ENCODE results near the gene FZR1. TPM values are rescaled to one million over a fixed set of nuclear protein-coding genes. Genes with fewer than 3 reads are reported as not detected.

Gene FZR1
- total and polyA plus RNA-seq, 9 of the 15 experiments (the other 6 are each of a cell fraction or from before 2014, with no cell fraction given), result 0.18 to 48.0 (median 22.2) TPM

GRCh38 chr19:3555653-3556422 is 49.7 kb downstream of the FZR1 start:
- POLR2A ChIA-PET, result interaction anchor here (0.6 to 1.9 kb wide), 9 partner anchors 7 to 314 kb away, joined by 3 to 9 read pairs (median 3); no protein-coding TSS in a partner anchor
- no TSS peak for BruUV-seq (replicated peaks)
- DNase-seq (ENCODE audit: extremely low read depth in 1 of 4, low spot score in 3 of 4) (no peak), FAIRE-seq (no peak), ATAC-seq (no peak)
- peaks cover 21 to 76% of the 10 kb centered on the region in 2 experiments; a peak in 4 of 5 replicates for H3K4me1 ChIP-seq (replicated peaks in 1 of 2; ENCODE audit: control insufficient read depth in 2 of 2, insufficient read depth in 2 of 2, low read length in 2 of 2)
- no peak overlapping the region for H2AFZ ChIP-seq (ENCODE audit: low read depth, low read length)
- H3K36me3 ChIP-seq (ENCODE audit: control insufficient read depth, insufficient read depth, low read length), result peaks cover 25% of the 10 kb centered on the region
- H3K4me3 ChIP-seq, result peak overlapping the region; percentile 93
- H4K20me1 ChIP-seq (replicated peaks; ENCODE audit: control insufficient read depth, insufficient read depth, low read length), result peaks cover 9% of the 10 kb centered on the region
- H3K4me2 ChIP-seq (ENCODE audit: insufficient read depth, low read length), result peak overlapping the region; percentile 92
- in situ Hi-C loops (cut with MboI), result no loop called here
- peaks cover 45% of the 10 kb centered on the region for H3K79me2 ChIP-seq (ENCODE audit: control insufficient read depth, insufficient read depth, low read length)
- no peak for TF ChIP-seq CBFA2T2 (conservative IDR thresholded peaks at IDR 0.05)
- TF ChIP-seq MBD2 (IDR thresholded peaks at IDR 0.05; ENCODE audit: borderline replicate concordance, low read depth), result 0 out of 2 replicates have a peak, but pooled peaks have one; percentile 14
- no peak for TF ChIP-seq ETV5 (CRISPR knock-in tag; IDR thresholded peaks at IDR 0.05; ENCODE audit: low read depth)
- peak; percentile 12 for TF ChIP-seq KDM5B (IDR thresholded peaks at IDR 0.05; ENCODE audit: insufficient replicate concordance, low read depth, low read length)
- 0 out of 2 replicates have a peak, but pooled peaks have one; percentile 7 for TF ChIP-seq ZNF263 (CRISPR knock-in tag; IDR thresholded peaks at IDR 0.05; ENCODE audit: borderline replicate concordance)
- TF ChIP-seq RBFOX2 (IDR thresholded peaks at IDR 0.05; ENCODE audit: low read depth, low read length), result 0 out of 2 replicates have a peak, but pooled peaks have one; percentile 13
- TF ChIP-seq NR2C2 (CRISPR knock-in tag; IDR thresholded peaks at IDR 0.05), result no peak
- no peak for TF ChIP-seq NR2C2 (tag; IDR thresholded peaks at IDR 0.05)
- H3K9me1 ChIP-seq (ENCODE audit: control insufficient read depth, insufficient read depth, low read length), result peaks cover 7% of the 10 kb centered on the region
- intact Hi-C loops (cut with micrococcal nuclease), result loop anchor here (2.0 kb wide), 1 partner anchor 17 kb away; the partner anchor contains the start of gene HMG20B
- WGBS (ENCODE audit: insufficient coverage, low coverage, missing lambda C conversion rate), result 69% methylated on average over 12 of the region's 15 CpGs
- H3K27me3 ChIP-seq (ENCODE audit: control insufficient read depth in 2 of 2, insufficient read depth in 2 of 2, low read length in 2 of 2), result no peaks in the 10 kb centered on the region
- H3K9ac ChIP-seq (ENCODE audit: insufficient read depth in 1 of 2, low read depth in 2 of 2, low read length in 2 of 2), result peak overlapping the region; percentile 81 to 99
- H3K27ac ChIP-seq (ENCODE audit: extremely low read depth, low read depth, low read length), result peak overlapping the region; percentile 77; the same call in 2 of the 3 replicates
- CTCF ChIA-PET (ENCODE audit: low intra/inter-chr PET ratio), result no interaction called here
- H3K9me3 ChIP-seq (replicated peaks; ENCODE audit: control insufficient read depth, insufficient read depth, low read depth, low read length), result no peaks in the 10 kb centered on the region
